ENCODE results near the gene DLGAP1. TPM values are rescaled to one million over a fixed set of nuclear protein-coding genes. Genes with fewer than 3 reads are reported as not detected.

DLGAP1 gene
- total and polyA plus RNA-seq, 2 experiments from 2014 or later, result 3.1 to 6.5 TPM

GRCh38 chr18:4063545-4063944, 391.6 kb downstream of the DLGAP1 start:
- Histone ChIP-seq H2AFZ (no peak overlapping the region), H3K36me3 (replicated peaks; ENCODE audit: insufficient read depth, low read depth) (no peaks in the 10 kb centered on the region), H4K20me1 (ENCODE audit: insufficient read depth, poor library complexity, severe bottlenecking) (no peaks in the 10 kb centered on the region), H3K9me3 (ENCODE audit: low read depth) (peaks cover 9% of the 10 kb centered on the region), H3K4me1 (ENCODE audit: insufficient read depth) (no peaks in the 10 kb centered on the region), H3K4me2 (no peak overlapping the region), H3K4me3 (no peak overlapping the region), H3K27ac (no peak overlapping the region), H3K9me2 (replicated peaks; ENCODE audit: insufficient read depth) (no peaks in the 10 kb centered on the region), H3K79me2 (no peaks in the 10 kb centered on the region), H3K27me3 (no peaks in the 10 kb centered on the region)
- TF ChIP-seq EZH2phosphoT487 (IDR thresholded peaks at IDR 0.05; ENCODE audit: low read depth, severe bottlenecking, unreplicated experiment) (no peak), CTCF (IDR thresholded peaks at IDR 0.05; ENCODE audit: poor library complexity) (no peak), EZH2 (IDR thresholded peaks at IDR 0.05; ENCODE audit: borderline replicate concordance) (no peak)
- no peak for DNase-seq (ENCODE audit: low spot score)

GRCh38 chr18:4060427-4061281, 394.5 kb downstream of the DLGAP1 start:
- no peak overlapping the region for H2AFZ ChIP-seq
- no peak overlapping the region for H3K27ac ChIP-seq
- no peaks in the 10 kb centered on the region for H4K20me1 ChIP-seq (ENCODE audit: insufficient read depth, poor library complexity, severe bottlenecking)
- TF ChIP-seq EZH2 (IDR thresholded peaks at IDR 0.05; ENCODE audit: borderline replicate concordance) (no peak), CTCF (IDR thresholded peaks at IDR 0.05; ENCODE audit: poor library complexity) (no peak), EZH2phosphoT487 (IDR thresholded peaks at IDR 0.05; ENCODE audit: low read depth, severe bottlenecking, unreplicated experiment) (no peak)
- no peaks in the 10 kb centered on the region for H3K4me1 ChIP-seq (ENCODE audit: insufficient read depth)
- no peak overlapping the region for H3K4me3 ChIP-seq
- no peak for DNase-seq (ENCODE audit: low spot score)
- no peak overlapping the region for H3K4me2 ChIP-seq
- 61% methylated on average over 5 of the region's 5 CpGs for WGBS (ENCODE audit: low lambda C conversion rate, missing lambda C conversion rate)
- H3K9me2 ChIP-seq (replicated peaks; ENCODE audit: insufficient read depth), result no peaks in the 10 kb centered on the region
- H3K79me2 ChIP-seq, result no peaks in the 10 kb centered on the region
- peaks cover 9% of the 10 kb centered on the region for H3K9me3 ChIP-seq (ENCODE audit: low read depth)
- no peaks in the 10 kb centered on the region for H3K27me3 ChIP-seq
- H3K36me3 ChIP-seq (replicated peaks; ENCODE audit: insufficient read depth, low read depth), result no peaks in the 10 kb centered on the region

DNA sequence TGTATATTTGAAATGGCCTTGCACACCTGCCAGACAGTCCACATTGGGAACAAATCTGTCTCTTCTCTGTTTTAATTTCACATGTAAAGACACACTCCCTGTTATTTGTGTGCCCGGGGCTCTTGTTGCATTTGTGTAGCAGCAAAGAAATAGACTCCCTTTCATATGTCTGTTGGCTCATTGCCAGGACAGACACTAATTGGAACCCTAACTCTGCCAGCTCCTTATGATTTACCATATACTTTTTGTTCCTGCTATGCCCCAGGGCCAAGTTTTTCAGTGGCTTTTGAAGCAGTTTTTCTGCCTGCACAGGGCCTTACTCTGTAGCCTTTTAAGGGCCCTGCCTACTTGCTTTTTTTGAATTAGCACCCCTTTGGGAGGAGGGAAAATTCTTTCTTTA, 396.9 kb downstream of the DLGAP1 start:
- DNase-seq (ENCODE audit: low spot score), result no peak
- no peaks in the 10 kb centered on the region for H3K27me3 ChIP-seq
- no peak overlapping the region for H3K4me2 ChIP-seq
- no peaks in the 10 kb centered on the region for H3K4me1 ChIP-seq (ENCODE audit: insufficient read depth)
- H3K9me3 ChIP-seq (ENCODE audit: low read depth), result peaks cover 9% of the 10 kb centered on the region
- no peak overlapping the region for H2AFZ ChIP-seq
- H3K9me2 ChIP-seq (replicated peaks; ENCODE audit: insufficient read depth), result no peaks in the 10 kb centered on the region
- no peaks in the 10 kb centered on the region for H3K79me2 ChIP-seq
- no peak overlapping the region for H3K27ac ChIP-seq
- no peak overlapping the region for H3K4me3 ChIP-seq
- TF ChIP-seq CTCF (IDR thresholded peaks at IDR 0.05; ENCODE audit: poor library complexity), result no peak
- TF ChIP-seq EZH2 (IDR thresholded peaks at IDR 0.05; ENCODE audit: borderline replicate concordance), result no peak
- TF ChIP-seq EZH2phosphoT487 (IDR thresholded peaks at IDR 0.05; ENCODE audit: low read depth, severe bottlenecking, unreplicated experiment), result no peak
- 79% methylated on average over 1 of the region's 1 CpG for WGBS (ENCODE audit: low lambda C conversion rate, missing lambda C conversion rate)
- H4K20me1 ChIP-seq (ENCODE audit: insufficient read depth, poor library complexity, severe bottlenecking), result no peaks in the 10 kb centered on the region
- H3K36me3 ChIP-seq (replicated peaks; ENCODE audit: insufficient read depth, low read depth), result no peaks in the 10 kb centered on the region
